Body of pancreas (tissue), 4 donors: ENCODE results near the gene ABCA1.

Source experiments
- CTCF ChIP-seq, 7 experiments: fragments of 450-650 bp in 4 of 7; fragments of 200-600 bp in 3 of 7; sonication (generic) in 3 of 7; IDR thresholded peaks; one replicate each; pipeline ENCODE4 v1.5.1; 2016 to 2019; ENCODE audit warnings: antibody characterized with exemption in 7 of 7
- POLR2A ChIP-seq, 3 donors: fragments of 450-650 bp; IDR thresholded peaks; one replicate each; pipeline ENCODE4 v1.6.1; 2016; ENCODE audit warnings: antibody characterized with exemption in 3 of 3, mild to moderate bottlenecking in 2 of 3

- TF ChIP-seq CTCF (IDR thresholded peaks at IDR 0.05) (peak; percentile 36 to 81 (median 66)), POLR2A (IDR thresholded peaks at IDR 0.05) (no peak)
Observed at GRCh38 chr9:104863180-104863883, 64.6 kb downstream of the ABCA1 start.
